GM12864 (cell line): ENCODE measurements around the gene GRIN2A.
A peak's percentile ranks its signal among the peaks of the same experiment; 100 is the strongest.

Experiments
- DNase-seq: peaks from one replicate; pipeline ENCODE4 v3.0.0-alpha.2; 2011; ENCODE audit warnings: low read depth
- H3K4me3 ChIP-seq: 2 replicates; pipeline ENCODE4 v1.5.1; 2011; ENCODE audit warnings: mild to moderate bottlenecking, low read depth, low read length, control low read depth
- CTCF ChIP-seq: IDR thresholded peaks from 2 replicates; pipeline ENCODE4 v1.5.1; 2011; ENCODE audit warnings: low read depth, mild to moderate bottlenecking, moderate library complexity, low read length, control low read depth, inconsistent platforms; ENCODE audit errors: missing control alignments

Gene GRIN2A

GRCh38 chr16:9846362-9847099 is 335.7 kb downstream of the GRIN2A start:
- no peak for TF ChIP-seq CTCF
- no peak for DNase-seq
- H3K4me3 ChIP-seq, result no peak overlapping the region

GRCh38 chr16:9845661-9846361 is 336.4 kb downstream of the GRIN2A start:
- TF ChIP-seq CTCF, result no peak
- no peak overlapping the region for H3K4me3 ChIP-seq
- no peak for DNase-seq

- no peak for DNase-seq
- TF ChIP-seq CTCF, result no peak
- H3K4me3 ChIP-seq, result no peak overlapping the region
Observed at GRCh38 chr16:9844361-9844760, 337.9 kb downstream of the GRIN2A start.

- no peak for TF ChIP-seq CTCF
- H3K4me3 ChIP-seq, result no peak overlapping the region
- DNase-seq, result no peak
Observed at GRCh38 chr16:9843424-9844018, 338.7 kb downstream of the GRIN2A start.

GRCh38 chr16:9840761-9841665 is 341.2 kb downstream of the GRIN2A start:
- no peak for TF ChIP-seq CTCF
- peak; percentile 26 for DNase-seq
- H3K4me3 ChIP-seq, result no peak overlapping the region

GRCh38 chr16:9837481-9837880 is 344.7 kb downstream of the GRIN2A start:
- no peak overlapping the region for H3K4me3 ChIP-seq
- DNase-seq, result no peak
- no peak for TF ChIP-seq CTCF
